ENCODE measurements around the gene PIGV.
A peak's percentile ranks its signal among the peaks of the same experiment; 100 is the strongest.

The PIGV gene

GRCh38 chr1:26786437-26787380 is 1.0 kb upstream of the PIGV start:
- H3K4me3 ChIP-seq (replicated peaks in 1 of 2; ENCODE audit: low read depth in 2 of 2, low read length in 2 of 2) = peak overlapping the region; percentile 68 to 70
- peak; percentile 83 to 91 for DNase-seq (ENCODE audit: low read depth in 2 of 2)
- TF ChIP-seq CTCF (IDR thresholded peaks at IDR 0.05; ENCODE audit: low read depth, low read length) = no peak

GRCh38 chr1:26787381-26787705 is 407 bp upstream of the PIGV start:
- TF ChIP-seq CTCF (IDR thresholded peaks at IDR 0.05; ENCODE audit: low read depth, low read length) = no peak
- peak overlapping the region; percentile 68 to 70 for H3K4me3 ChIP-seq (replicated peaks in 1 of 2; ENCODE audit: low read depth in 2 of 2, low read length in 2 of 2)
- DNase-seq (ENCODE audit: low read depth in 2 of 2) = peak in 1 of 2 donors; percentile 77

GRCh38 chr1:26788515-26788785 is 700 bp downstream of the PIGV start:
- no peak for DNase-seq (ENCODE audit: low read depth in 2 of 2)
- peak overlapping the region; percentile 68 to 70 for H3K4me3 ChIP-seq (replicated peaks in 1 of 2; ENCODE audit: low read depth in 2 of 2, low read length in 2 of 2)

GRCh38 chr1:26788836-26789611 is 1.3 kb downstream of the PIGV start:
- peak; percentile 93 for TF ChIP-seq CTCF (IDR thresholded peaks at IDR 0.05; ENCODE audit: low read depth, low read length)
- peak; percentile 91 to 93 for DNase-seq (ENCODE audit: low read depth in 2 of 2)
- peak overlapping the region; percentile 68 to 70 for H3K4me3 ChIP-seq (replicated peaks in 1 of 2; ENCODE audit: low read depth in 2 of 2, low read length in 2 of 2)

More at GRCh38 chr1:26788515-26788785, 700 bp downstream of the PIGV start:
- TF ChIP-seq CTCF (IDR thresholded peaks at IDR 0.05; ENCODE audit: low read depth, low read length) = no peak

GRCh38 chr1:26789612-26789865 is 1.8 kb downstream of the PIGV start:
- no peak for DNase-seq (ENCODE audit: low read depth in 2 of 2)
- no peak overlapping the region for H3K4me3 ChIP-seq (replicated peaks in 1 of 2; ENCODE audit: low read depth in 2 of 2, low read length in 2 of 2)
- no peak for TF ChIP-seq CTCF (IDR thresholded peaks at IDR 0.05; ENCODE audit: low read depth, low read length)

- H3K4me3 ChIP-seq (replicated peaks in 1 of 2; ENCODE audit: low read depth in 2 of 2, low read length in 2 of 2) = no peak overlapping the region
- DNase-seq (ENCODE audit: low read depth in 2 of 2) = no peak
- no peak for TF ChIP-seq CTCF (IDR thresholded peaks at IDR 0.05; ENCODE audit: low read depth, low read length)
Measured at GRCh38 chr1:26789931-26790330, 2.2 kb downstream of the PIGV start.

Data from cardiac fibroblast (primary cell).